ENCODE data around the gene GFRA1. TPM values are rescaled to one million over a fixed set of nuclear protein-coding genes. Genes with fewer than 3 reads are reported as not detected.

Gene GFRA1
- polyA plus RNA-seq, 3 donors, result not detected

DNA sequence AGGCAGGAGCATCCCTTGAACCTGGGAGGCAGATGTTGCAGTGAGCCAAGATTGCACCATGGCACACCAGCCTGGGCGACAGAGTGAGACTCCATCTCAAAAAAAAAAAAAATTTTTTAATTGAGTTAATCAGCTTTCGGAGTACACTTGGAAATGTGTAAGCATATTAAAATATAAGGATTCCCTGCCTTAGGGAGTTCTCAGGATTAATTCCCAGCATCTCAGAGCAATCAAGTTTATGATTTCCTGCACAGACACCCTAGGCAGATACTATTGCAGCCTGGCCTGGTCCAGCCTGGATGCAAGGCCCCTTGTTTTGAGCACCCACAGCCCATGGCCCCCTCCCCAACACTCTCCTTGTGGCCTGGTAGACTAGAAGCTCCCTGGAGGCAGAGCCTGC is 39.8 kb downstream of the GFRA1 start:
- Histone ChIP-seq H3K4me3 (replicated peaks in 1 of 3; ENCODE audit: low read depth in 2 of 3, low read length in 3 of 3) (no peak overlapping the region), H3K9ac (ENCODE audit: insufficient read depth, low read length, poor library complexity, severe bottlenecking) (no peak overlapping the region), H3K4me2 (replicated peaks; ENCODE audit: extremely low read depth, low read length, poor library complexity, severe bottlenecking) (no peak overlapping the region), H3K79me2 (ENCODE audit: insufficient read depth, low read length) (no peaks in the 10 kb centered on the region), H4K20me1 (ENCODE audit: insufficient read depth, low read length) (no peaks in the 10 kb centered on the region), H2AFZ (ENCODE audit: insufficient read depth, low read depth, low read length, poor library complexity, severe bottlenecking) (no peak overlapping the region), H3K27me3 (ENCODE audit: control insufficient read depth in 2 of 2, insufficient read depth in 2 of 2, low read length in 2 of 2) (no peaks in the 10 kb centered on the region), H3K9me3 (replicated peaks in 1 of 2; ENCODE audit: control insufficient read depth in 1 of 2, insufficient read depth in 1 of 2, low read length in 2 of 2) (peaks cover 0 to 8% of the 10 kb centered on the region in 2 donors), H3K4me1 (ENCODE audit: control insufficient read depth in 1 of 2, insufficient read depth in 2 of 2, low read length in 2 of 2) (no peaks in the 10 kb centered on the region), H3K27ac (ENCODE audit: low read depth in 1 of 2, low read length in 2 of 2) (no peak overlapping the region), H3K36me3 (replicated peaks in 1 of 2; ENCODE audit: control insufficient read depth in 1 of 2, insufficient read depth in 2 of 2, low read length in 2 of 2) (no peaks in the 10 kb centered on the region)
- Mint-ChIP-seq H3K4me1 (no peaks in the 10 kb centered on the region), H3K36me3 (no peaks in the 10 kb centered on the region), H3K27me3 (ENCODE audit: low read depth in 3 of 3) (peaks cover 0 to 4% (median 0%) of the 10 kb centered on the region in 3 donors), H3K4me3 (no peak overlapping the region), H3K27ac (no peak overlapping the region), H3K9me3 (peaks cover 0 to 7% (median 6%) of the 10 kb centered on the region in 7 donors)
- intact Hi-C loops (cut with micrococcal nuclease), result no loop called here
- DNase-seq, result no peak
- TF ChIP-seq, protein P1, sequence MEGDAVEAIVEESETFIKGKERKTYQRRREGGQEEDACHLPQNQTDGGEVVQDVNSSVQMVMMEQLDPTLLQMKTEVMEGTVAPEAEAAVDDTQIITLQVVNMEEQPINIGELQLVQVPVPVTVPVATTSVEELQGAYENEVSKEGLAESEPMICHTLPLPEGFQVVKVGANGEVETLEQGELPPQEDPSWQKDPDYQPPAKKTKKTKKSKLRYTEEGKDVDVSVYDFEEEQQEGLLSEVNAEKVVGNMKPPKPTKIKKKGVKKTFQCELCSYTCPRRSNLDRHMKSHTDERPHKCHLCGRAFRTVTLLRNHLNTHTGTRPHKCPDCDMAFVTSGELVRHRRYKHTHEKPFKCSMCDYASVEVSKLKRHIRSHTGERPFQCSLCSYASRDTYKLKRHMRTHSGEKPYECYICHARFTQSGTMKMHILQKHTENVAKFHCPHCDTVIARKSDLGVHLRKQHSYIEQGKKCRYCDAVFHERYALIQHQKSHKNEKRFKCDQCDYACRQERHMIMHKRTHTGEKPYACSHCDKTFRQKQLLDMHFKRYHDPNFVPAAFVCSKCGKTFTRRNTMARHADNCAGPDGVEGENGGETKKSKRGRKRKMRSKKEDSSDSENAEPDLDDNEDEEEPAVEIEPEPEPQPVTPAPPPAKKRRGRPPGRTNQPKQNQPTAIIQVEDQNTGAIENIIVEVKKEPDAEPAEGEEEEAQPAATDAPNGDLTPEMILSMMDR (IDR thresholded peaks at IDR 0.05), result no peak
- WGBS (ENCODE audit: insufficient coverage), result no CpG with 5 or more reads among the region's 2 CpGs

DNA sequence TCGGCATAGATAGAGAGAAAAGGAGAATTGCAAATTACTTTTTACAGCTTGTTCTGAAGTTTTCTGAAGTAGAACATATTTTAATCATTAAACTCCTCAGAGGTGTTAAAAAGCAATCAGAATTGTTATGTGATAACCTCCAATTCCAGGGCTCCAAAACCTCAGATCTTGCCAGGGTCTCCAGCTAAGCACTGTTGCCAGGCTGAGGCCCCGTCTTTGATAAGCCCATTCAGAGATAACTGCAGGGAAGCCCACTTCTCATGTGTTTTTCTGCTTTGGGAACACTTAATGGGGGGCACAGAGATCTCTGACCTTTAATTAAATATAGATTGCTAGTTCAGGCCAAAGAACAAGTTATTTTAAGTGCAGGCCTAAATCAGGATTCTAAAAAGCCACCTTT is 40.4 kb downstream of the GFRA1 start:
- Histone ChIP-seq H3K9ac (ENCODE audit: insufficient read depth, low read length, poor library complexity, severe bottlenecking) (no peak overlapping the region), H3K4me3 (replicated peaks in 1 of 3; ENCODE audit: low read depth in 2 of 3, low read length in 3 of 3) (no peak overlapping the region), H3K4me1 (ENCODE audit: control insufficient read depth in 1 of 2, insufficient read depth in 2 of 2, low read length in 2 of 2) (no peaks in the 10 kb centered on the region), H3K79me2 (ENCODE audit: insufficient read depth, low read length) (no peaks in the 10 kb centered on the region), H2AFZ (ENCODE audit: insufficient read depth, low read depth, low read length, poor library complexity, severe bottlenecking) (no peak overlapping the region), H3K4me2 (replicated peaks; ENCODE audit: extremely low read depth, low read length, poor library complexity, severe bottlenecking) (no peak overlapping the region), H3K36me3 (replicated peaks in 1 of 2; ENCODE audit: control insufficient read depth in 1 of 2, insufficient read depth in 2 of 2, low read length in 2 of 2) (no peaks in the 10 kb centered on the region), H3K9me3 (replicated peaks in 1 of 2; ENCODE audit: control insufficient read depth in 1 of 2, insufficient read depth in 1 of 2, low read length in 2 of 2) (peaks cover 0 to 8% of the 10 kb centered on the region in 2 donors), H4K20me1 (ENCODE audit: insufficient read depth, low read length) (no peaks in the 10 kb centered on the region), H3K27ac (ENCODE audit: low read depth in 1 of 2, low read length in 2 of 2) (no peak overlapping the region), H3K27me3 (ENCODE audit: control insufficient read depth in 2 of 2, insufficient read depth in 2 of 2, low read length in 2 of 2) (no peaks in the 10 kb centered on the region)
- DNase-seq, result no peak
- no peaks in the 10 kb centered on the region for H3K36me3 Mint-ChIP-seq
- no peaks in the 10 kb centered on the region for H3K4me1 Mint-ChIP-seq
- H3K27me3 Mint-ChIP-seq (ENCODE audit: low read depth in 3 of 3), result peaks cover 0 to 4% (median 0%) of the 10 kb centered on the region in 3 donors
- intact Hi-C loops (cut with micrococcal nuclease), result no loop called here
- no peak overlapping the region for H3K4me3 Mint-ChIP-seq
- H3K9me3 Mint-ChIP-seq, result peaks cover 0 to 7% (median 6%) of the 10 kb centered on the region in 7 donors
- TF ChIP-seq, protein P1 (IDR thresholded peaks at IDR 0.05), result no peak
- no peak overlapping the region for H3K27ac Mint-ChIP-seq
- no CpG with 5 or more reads among the region's 2 CpGs for WGBS (ENCODE audit: insufficient coverage)

Measured in CD14-positive monocyte (primary cell).